Lower lobe of right lung (tissue), 2 donors: ENCODE measurements around the gene SH3PXD2A. TPM values are rescaled to one million over a fixed set of nuclear protein-coding genes. Genes with fewer than 3 reads are reported as not detected.
A peak's percentile ranks its signal among the peaks of the same experiment; 100 is the strongest.

ENCODE experiments used
- ATAC-seq, 2 donors: fragments of 200-7000 bp; cut with Tn5 transposase; one replicate each; pipeline ENCODE4 v1.9.1; 2020 to 2022; ENCODE audit warnings: mild to moderate bottlenecking in 2 of 2, moderate library complexity in 2 of 2
- DNase-seq: peaks from one replicate; pipeline ENCODE4 v3.0.0-alpha.2; 2020
- H3K27ac ChIP-seq: fragments of 200-600 bp; one replicate; pipeline ENCODE4 v1.8.0; 2022
- H3K27me3 ChIP-seq: fragments of 200-600 bp; one replicate; pipeline ENCODE4 v1.8.0; 2022; ENCODE audit warnings: low read depth
- H3K36me3 ChIP-seq: fragments of 200-600 bp; one replicate; pipeline ENCODE4 v1.8.0; 2022; ENCODE audit warnings: mild to moderate bottlenecking
- H3K4me1 ChIP-seq: fragments of 200-600 bp; one replicate; pipeline ENCODE4 v1.8.0; 2022
- H3K4me3 ChIP-seq: fragments of 200-600 bp; one replicate; pipeline ENCODE4 v1.8.0; 2022; ENCODE audit warnings: mild to moderate bottlenecking
- H3K9me3 ChIP-seq: fragments of 200-600 bp; one replicate; pipeline ENCODE4 v1.8.0; 2022
- CTCF ChIP-seq: fragments of 200-600 bp; IDR thresholded peaks from one replicate; pipeline ENCODE4 v1.8.0; 2022; ENCODE audit warnings: antibody characterized with exemption, mild to moderate bottlenecking
- intact Hi-C: fragments of 100-400 bp; cut with DNase I; formaldehyde crosslinking; loops from one replicate; pipeline ENCODE4 v1.11.0; 2022
- total RNA-seq: library from RNA; stranded (reverse); fragmentation: NEBNext Ultra II Directional; extraction: Animal tissue kit (Norgen Biotek cat#: 25700); gene quantifications from one replicate; pipeline ENCODE4 v1.2.1, GENCODE V29; 2021
- donor health status: DM: no; HTN: yes; CAD: no; lungs with severe emphysema.

The SH3PXD2A gene
- total RNA-seq, 1 donor from 2014 or later = 34.8 TPM

- no peak overlapping the region for H3K4me3 ChIP-seq
- peaks cover 29% of the 10 kb centered on the region for H3K4me1 ChIP-seq
- H3K27ac ChIP-seq = no peak overlapping the region
- intact Hi-C loops = no loop called here
- H3K27me3 ChIP-seq = no peaks in the 10 kb centered on the region
- H3K36me3 ChIP-seq = peaks cover 7% of the 10 kb centered on the region
- TF ChIP-seq CTCF = no peak
- no peaks in the 10 kb centered on the region for H3K9me3 ChIP-seq
- DNase-seq (no peak), ATAC-seq (no peak)
These were observed 159.3 kb downstream of the SH3PXD2A start for GRCh38 chr10:103696094-103696410.

GRCh38 chr10:103695584-103696005, 159.8 kb downstream of the SH3PXD2A start:
- ATAC-seq = no peak
- Histone ChIP-seq H3K9me3 (no peaks in the 10 kb centered on the region), H3K36me3 (peaks cover 7% of the 10 kb centered on the region), H3K27me3 (no peaks in the 10 kb centered on the region), H3K4me1 (peaks cover 29% of the 10 kb centered on the region), H3K27ac (no peak overlapping the region), H3K4me3 (no peak overlapping the region)
- no peak for TF ChIP-seq CTCF
- intact Hi-C loops = no loop called here
- DNase-seq = no peak

- ATAC-seq = no peak
- intact Hi-C loops = no loop called here
- no peak overlapping the region for H3K4me3 ChIP-seq
- H3K4me1 ChIP-seq = peaks cover 29% of the 10 kb centered on the region
- no peak for TF ChIP-seq CTCF
- no peaks in the 10 kb centered on the region for H3K9me3 ChIP-seq
- no peak overlapping the region for H3K27ac ChIP-seq
- H3K27me3 ChIP-seq = no peaks in the 10 kb centered on the region
- H3K36me3 ChIP-seq = no peaks in the 10 kb centered on the region
- no peak for DNase-seq
These were observed 161.6 kb downstream of the SH3PXD2A start for GRCh38 chr10:103693812-103694205.

- DNase-seq (no peak), ATAC-seq (peak; percentile 8 to 15)
- intact Hi-C loops = no loop called here
- H3K36me3 ChIP-seq = no peaks in the 10 kb centered on the region
- H3K9me3 ChIP-seq = no peaks in the 10 kb centered on the region
- TF ChIP-seq CTCF = no peak
- peaks cover 29% of the 10 kb centered on the region for H3K4me1 ChIP-seq
- no peaks in the 10 kb centered on the region for H3K27me3 ChIP-seq
- H3K4me3 ChIP-seq = peak overlapping the region; percentile 40
- H3K27ac ChIP-seq = no peak overlapping the region
These were observed 162.2 kb downstream of the SH3PXD2A start for GRCh38 chr10:103692952-103693811.

- Histone ChIP-seq H3K9me3 (no peaks in the 10 kb centered on the region), H3K4me1 (peaks cover 29% of the 10 kb centered on the region), H3K4me3 (peak overlapping the region; percentile 40), H3K27me3 (no peaks in the 10 kb centered on the region), H3K36me3 (no peaks in the 10 kb centered on the region), H3K27ac (no peak overlapping the region)
- DNase-seq (no peak), ATAC-seq (no peak)
- no peak for TF ChIP-seq CTCF
- intact Hi-C loops = no loop called here
These were observed 162.9 kb downstream of the SH3PXD2A start for GRCh38 chr10:103692436-103692951.
